HG03108 (cell line): ENCODE data around the gene GABRG3.
"Not testable (repeated sequence)": the region's sequence is repeated elsewhere in the genome, so short reads cannot be mapped to it uniquely, and the experiment has no call there.

Experiments
- ATAC-seq: cut with Tn5 transposase; IDR thresholded peaks from one replicate; pipeline ENCODE4 v1.9.1; 2021; ENCODE audit warnings: moderate library complexity; ENCODE audit not compliant: unreplicated experiment

GABRG3 gene

GRCh38 chr15:27172821-27173220, 201.8 kb downstream of the GABRG3 start:
- no peak for ATAC-seq

GRCh38 chr15:27175472-27176153, 204.6 kb downstream of the GABRG3 start:
- ATAC-seq = no peak

- no peak for ATAC-seq
Observed at GRCh38 chr15:27176785-27177406, 205.9 kb downstream of the GABRG3 start.

- no peak for ATAC-seq
Observed at GRCh38 chr15:27179789-27180188, 208.8 kb downstream of the GABRG3 start.

- ATAC-seq = no peak
Observed at GRCh38 chr15:27182561-27183110, 211.7 kb downstream of the GABRG3 start.

- ATAC-seq = no peak
Observed at GRCh38 chr15:27183201-27183600, 212.2 kb downstream of the GABRG3 start.

GRCh38 chr15:27191515-27191914, 220.5 kb downstream of the GABRG3 start:
- not testable (repeated sequence) for ATAC-seq

GRCh38 chr15:27196691-27197090, 225.7 kb downstream of the GABRG3 start:
- no peak for ATAC-seq

- ATAC-seq = no peak
Observed at GRCh38 chr15:27201425-27201824, 230.4 kb downstream of the GABRG3 start.

- no peak for ATAC-seq
Observed at GRCh38 chr15:27210176-27210575, 239.2 kb downstream of the GABRG3 start.

- no peak for ATAC-seq
Observed at GRCh38 chr15:27214032-27214431, 243.1 kb downstream of the GABRG3 start.

- ATAC-seq = no peak
Observed at GRCh38 chr15:27214961-27215360, 244.0 kb downstream of the GABRG3 start.

GRCh38 chr15:27218426-27218825, 247.4 kb downstream of the GABRG3 start:
- ATAC-seq = no peak

- no peak for ATAC-seq
Observed at GRCh38 chr15:27219636-27220035, 248.7 kb downstream of the GABRG3 start.

GRCh38 chr15:27220199-27220598, 249.2 kb downstream of the GABRG3 start:
- no peak for ATAC-seq

- ATAC-seq = no peak
Observed at GRCh38 chr15:27222479-27222878, 251.5 kb downstream of the GABRG3 start.

- ATAC-seq = no peak
Observed at GRCh38 chr15:27223179-27223578, 252.2 kb downstream of the GABRG3 start.

GRCh38 chr15:27231811-27232210, 260.8 kb downstream of the GABRG3 start:
- ATAC-seq = no peak

- no peak for ATAC-seq
Observed at GRCh38 chr15:27232876-27233275, 261.9 kb downstream of the GABRG3 start.

- ATAC-seq = no peak
Observed at GRCh38 chr15:27234593-27234992, 263.6 kb downstream of the GABRG3 start.

GRCh38 chr15:27235161-27235560, 264.2 kb downstream of the GABRG3 start:
- ATAC-seq = no peak

- no peak for ATAC-seq
Observed at GRCh38 chr15:27235681-27236080, 264.7 kb downstream of the GABRG3 start.
